ENCODE results near the gene OR6V1. TPM values are rescaled to one million over a fixed set of nuclear protein-coding genes. Genes with fewer than 3 reads are reported as not detected.

The OR6V1 gene
- polyA plus RNA-seq, 1 donor (not counting 4 experiments of a cell fraction or from before 2014, with no cell fraction given) = not detected

GRCh38 chr7:143013893-143014292 lies 38.2 kb upstream of the OR6V1 start:
- FAIRE-seq = no peak
- Histone ChIP-seq H3K9me1 (ENCODE audit: control insufficient read depth, extremely low read depth, insufficient read depth, low read length) (no peaks in the 10 kb centered on the region), H3K27ac (ENCODE audit: control insufficient read depth, insufficient read depth, low read length) (no peak overlapping the region), H3K9me3 (ENCODE audit: control insufficient read depth, low read depth, low read length) (no peaks in the 10 kb centered on the region), H2AFZ (ENCODE audit: control insufficient read depth, low read length) (no peak overlapping the region), H3K4me3 (ENCODE audit: control insufficient read depth in 2 of 3, extremely low read depth in 1 of 3, insufficient read depth in 2 of 3, low read depth in 1 of 3, low read length in 3 of 3) (no peak overlapping the region), H3K79me2 (ENCODE audit: control insufficient read depth, insufficient read depth, low read length) (no peaks in the 10 kb centered on the region), H3K27me3 (ENCODE audit: control insufficient read depth, extremely low read depth, insufficient read depth, low read length) (no peaks in the 10 kb centered on the region), H3K36me3 (ENCODE audit: control insufficient read depth in 2 of 2, extremely low read depth in 1 of 2, insufficient read depth in 2 of 2, low read length in 2 of 2) (no peaks in the 10 kb centered on the region), H3K4me1 (ENCODE audit: control insufficient read depth, extremely low read depth, insufficient read depth, low read length) (peaks cover 7% of the 10 kb centered on the region), H3K4me2 (ENCODE audit: control insufficient read depth, extremely low read depth, insufficient read depth, low read depth, low read length) (no peak overlapping the region), H3K9ac (ENCODE audit: control insufficient read depth, extremely low read depth, insufficient read depth, low read length) (no peak overlapping the region), H4K20me1 (ENCODE audit: control insufficient read depth, extremely low read depth, insufficient read depth, low read length) (no peaks in the 10 kb centered on the region)
- dilution Hi-C loops (cut with MboI; ENCODE audit: extremely low pct_ligation_motif_present, low sequenced_read_pairs) = loop anchor here (10.0 kb wide), 1 partner anchor 201 kb away; no protein-coding TSS in a partner anchor
- no peak for DNase-seq (ENCODE audit: low read depth, low spot score)
- no peak for TF ChIP-seq EZH2 (IDR thresholded peaks at IDR 0.05; ENCODE audit: low read length)
- TF ChIP-seq, protein P1, sequence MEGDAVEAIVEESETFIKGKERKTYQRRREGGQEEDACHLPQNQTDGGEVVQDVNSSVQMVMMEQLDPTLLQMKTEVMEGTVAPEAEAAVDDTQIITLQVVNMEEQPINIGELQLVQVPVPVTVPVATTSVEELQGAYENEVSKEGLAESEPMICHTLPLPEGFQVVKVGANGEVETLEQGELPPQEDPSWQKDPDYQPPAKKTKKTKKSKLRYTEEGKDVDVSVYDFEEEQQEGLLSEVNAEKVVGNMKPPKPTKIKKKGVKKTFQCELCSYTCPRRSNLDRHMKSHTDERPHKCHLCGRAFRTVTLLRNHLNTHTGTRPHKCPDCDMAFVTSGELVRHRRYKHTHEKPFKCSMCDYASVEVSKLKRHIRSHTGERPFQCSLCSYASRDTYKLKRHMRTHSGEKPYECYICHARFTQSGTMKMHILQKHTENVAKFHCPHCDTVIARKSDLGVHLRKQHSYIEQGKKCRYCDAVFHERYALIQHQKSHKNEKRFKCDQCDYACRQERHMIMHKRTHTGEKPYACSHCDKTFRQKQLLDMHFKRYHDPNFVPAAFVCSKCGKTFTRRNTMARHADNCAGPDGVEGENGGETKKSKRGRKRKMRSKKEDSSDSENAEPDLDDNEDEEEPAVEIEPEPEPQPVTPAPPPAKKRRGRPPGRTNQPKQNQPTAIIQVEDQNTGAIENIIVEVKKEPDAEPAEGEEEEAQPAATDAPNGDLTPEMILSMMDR (optimal IDR thresholded peaks at IDR 0.05 in 1 of 3, IDR thresholded peaks at IDR 0.05 in 1 of 3, conservative IDR thresholded peaks at IDR 0.05 in 1 of 3; ENCODE audit: extremely low read depth in 1 of 3, insufficient read depth in 2 of 3, low read length in 3 of 3) = no peak

- no peaks in the 10 kb centered on the region for H3K9me3 ChIP-seq (ENCODE audit: control insufficient read depth, low read depth, low read length)
- H3K4me3 ChIP-seq (ENCODE audit: control insufficient read depth in 2 of 3, extremely low read depth in 1 of 3, insufficient read depth in 2 of 3, low read depth in 1 of 3, low read length in 3 of 3) = no peak overlapping the region
- no peak overlapping the region for H3K27ac ChIP-seq (ENCODE audit: control insufficient read depth, insufficient read depth, low read length)
- H2AFZ ChIP-seq (ENCODE audit: control insufficient read depth, low read length) = no peak overlapping the region
- no peaks in the 10 kb centered on the region for H3K27me3 ChIP-seq (ENCODE audit: control insufficient read depth, extremely low read depth, insufficient read depth, low read length)
- H3K4me2 ChIP-seq (ENCODE audit: control insufficient read depth, extremely low read depth, insufficient read depth, low read depth, low read length) = no peak overlapping the region
- H3K9me1 ChIP-seq (ENCODE audit: control insufficient read depth, extremely low read depth, insufficient read depth, low read length) = no peaks in the 10 kb centered on the region
- FAIRE-seq (no peak), DNase-seq (ENCODE audit: low read depth, low spot score) (no peak)
- peaks cover 7% of the 10 kb centered on the region for H3K4me1 ChIP-seq (ENCODE audit: control insufficient read depth, extremely low read depth, insufficient read depth, low read length)
- H3K79me2 ChIP-seq (ENCODE audit: control insufficient read depth, insufficient read depth, low read length) = no peaks in the 10 kb centered on the region
- TF ChIP-seq, protein P1 (optimal IDR thresholded peaks at IDR 0.05 in 1 of 3, IDR thresholded peaks at IDR 0.05 in 1 of 3, conservative IDR thresholded peaks at IDR 0.05 in 1 of 3; ENCODE audit: extremely low read depth in 1 of 3, insufficient read depth in 2 of 3, low read length in 3 of 3) = no peak
- no peak for TF ChIP-seq EZH2 (IDR thresholded peaks at IDR 0.05; ENCODE audit: low read length)
- no peaks in the 10 kb centered on the region for H3K36me3 ChIP-seq (ENCODE audit: control insufficient read depth in 2 of 2, extremely low read depth in 1 of 2, insufficient read depth in 2 of 2, low read length in 2 of 2)
- no peak overlapping the region for H3K9ac ChIP-seq (ENCODE audit: control insufficient read depth, extremely low read depth, insufficient read depth, low read length)
- H4K20me1 ChIP-seq (ENCODE audit: control insufficient read depth, extremely low read depth, insufficient read depth, low read length) = no peaks in the 10 kb centered on the region
- dilution Hi-C loops (cut with MboI; ENCODE audit: extremely low pct_ligation_motif_present, low sequenced_read_pairs) = loop anchor here (10.0 kb wide), 1 partner anchor 200 kb away; no protein-coding TSS in a partner anchor
These were observed 37.1 kb upstream of the OR6V1 start for GRCh38 chr7:143015084-143015483.

All from keratinocyte (primary cell).